HepG2 (cell line): ENCODE measurements around the gene HOXB4. TPM values are rescaled to one million over a fixed set of nuclear protein-coding genes. Genes with fewer than 3 reads are reported as not detected.

Source experiments
- IKZF1 ChIP-seq: fragments of 450-650 bp; IDR thresholded peaks from 2 replicates; pipeline ENCODE4 v1.7.1; 2016
- NFRKB ChIP-seq: fragments of 450-650 bp; IDR thresholded peaks from 2 replicates; pipeline ENCODE4 v1.6.1; 2017
- PTBP1 ChIP-seq: fragments of 200-400 bp; formaldehyde crosslinking; IDR thresholded peaks from 2 replicates; pipeline ENCODE4 v1.6.1; 2018; ENCODE audit warnings: low read length, low read depth; ENCODE audit not compliant: poor library complexity, severe bottlenecking
- REL ChIP-seq: sonication (generic); formaldehyde crosslinking; conservative IDR thresholded peaks from 2 replicates; pipeline ENCODE4 v1.8.0; 2022; ENCODE audit warnings: mild to moderate bottlenecking, missing genetic modification reagents, moderate library complexity
- SMAD3 ChIP-seq: sonication (generic); formaldehyde crosslinking; IDR thresholded peaks from 2 replicates; pipeline ENCODE4 v1.4.0; 2020; ENCODE audit warnings: missing genetic modification reagents
- TP53 ChIP-seq: sonication (generic); formaldehyde crosslinking; conservative IDR thresholded peaks from 2 replicates; pipeline ENCODE4 v1.4.0; 2020; ENCODE audit warnings: missing genetic modification reagents
- ZNF556 ChIP-seq: sonication (generic); formaldehyde crosslinking; IDR thresholded peaks from 2 replicates; pipeline ENCODE4 v1.4.0; 2020; ENCODE audit warnings: mild to moderate bottlenecking, missing genetic modification reagents, borderline replicate concordance
- polyA plus RNA-seq, 8 experiments: library from polyadenylated mRNA; depleted of rRNA in 3 of 8; stranded (reverse) in 7 of 8; unstranded in 1 of 8; fragments of >200 nt; fragmentation: Illumina TruSeq in 4 of 8; extraction: Trizol in 4 of 8; gene quantifications; 2 replicates each; pipeline versions ENCODE4 v1.2.1 to v1.2.3, GENCODE V29; 2011 to 2016; ENCODE audit warnings: low read depth in 4 of 8, missing spikeins in 1 of 8, mixed read lengths in 1 of 8; ENCODE audit not compliant: insufficient read depth in 1 of 8
- total RNA-seq, 5 experiments: library from RNA; depleted of rRNA; stranded (reverse); fragments of >200 nt; fragmentation: Illumina TruSeq; extraction: Trizol; gene quantifications; 2 replicates each; pipeline ENCODE4 v1.2.3, GENCODE V29; 2016; ENCODE audit warnings: low read depth in 1 of 5
- TF ChIP-seq, protein P1 (sequence below): sonication (generic); formaldehyde crosslinking; IDR thresholded peaks from 2 replicates; pipeline ENCODE4 v1.5.1; 2020; ENCODE audit warnings: mild to moderate bottlenecking, moderate library complexity, missing genetic modification reagents
- TF ChIP-seq, protein P2 (sequence below): sonication (generic); formaldehyde crosslinking; IDR thresholded peaks from 2 replicates; pipeline ENCODE4 v1.5.0; 2020; ENCODE audit warnings: missing genetic modification reagents
- TF ChIP-seq, protein P3 (sequence below): sonication (generic); formaldehyde crosslinking; IDR thresholded peaks from 2 replicates; pipeline ENCODE4 v1.4.0; 2020; ENCODE audit warnings: missing genetic modification reagents, mild to moderate bottlenecking, borderline replicate concordance
- TF ChIP-seq, protein P4 (sequence below): sonication (generic); formaldehyde crosslinking; IDR thresholded peaks from 2 replicates; pipeline ENCODE4 v1.5.1; 2020; ENCODE audit warnings: missing genetic modification reagents, mild to moderate bottlenecking, borderline replicate concordance

The HOXB4 gene
- total and polyA plus RNA-seq, 2 of the 13 experiments (the other 11 are each of a cell fraction or from before 2014, with no cell fraction given), result not detected

DNA sequence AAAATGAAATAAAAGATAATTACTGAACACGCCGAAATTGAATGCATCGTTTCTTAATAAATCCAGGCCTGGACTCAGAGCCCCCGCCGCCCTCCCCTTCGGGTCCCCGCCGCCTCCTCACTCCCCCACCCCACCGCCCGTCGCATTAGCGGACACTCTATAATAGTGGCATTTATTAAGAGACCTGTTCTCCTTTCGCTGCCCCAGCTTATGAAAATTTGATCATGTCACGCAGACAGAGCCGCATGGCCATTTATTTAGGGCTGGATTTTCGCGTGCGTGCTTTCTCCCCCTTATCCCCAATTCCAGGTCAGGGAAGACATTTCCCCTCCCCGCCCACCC is 27.0 kb downstream of the HOXB4 start (continued):
- TF ChIP-seq, protein P1, sequence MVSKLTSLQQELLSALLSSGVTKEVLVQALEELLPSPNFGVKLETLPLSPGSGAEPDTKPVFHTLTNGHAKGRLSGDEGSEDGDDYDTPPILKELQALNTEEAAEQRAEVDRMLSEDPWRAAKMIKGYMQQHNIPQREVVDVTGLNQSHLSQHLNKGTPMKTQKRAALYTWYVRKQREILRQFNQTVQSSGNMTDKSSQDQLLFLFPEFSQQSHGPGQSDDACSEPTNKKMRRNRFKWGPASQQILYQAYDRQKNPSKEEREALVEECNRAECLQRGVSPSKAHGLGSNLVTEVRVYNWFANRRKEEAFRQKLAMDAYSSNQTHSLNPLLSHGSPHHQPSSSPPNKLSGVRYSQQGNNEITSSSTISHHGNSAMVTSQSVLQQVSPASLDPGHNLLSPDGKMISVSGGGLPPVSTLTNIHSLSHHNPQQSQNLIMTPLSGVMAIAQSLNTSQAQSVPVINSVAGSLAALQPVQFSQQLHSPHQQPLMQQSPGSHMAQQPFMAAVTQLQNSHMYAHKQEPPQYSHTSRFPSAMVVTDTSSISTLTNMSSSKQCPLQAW, result no peak
- no peak for TF ChIP-seq ZNF556
- TF ChIP-seq NFRKB, result no peak
- no peak for TF ChIP-seq PTBP1
- TF ChIP-seq REL (CRISPR knock-in tag), result no peak
- TF ChIP-seq, protein P2, sequence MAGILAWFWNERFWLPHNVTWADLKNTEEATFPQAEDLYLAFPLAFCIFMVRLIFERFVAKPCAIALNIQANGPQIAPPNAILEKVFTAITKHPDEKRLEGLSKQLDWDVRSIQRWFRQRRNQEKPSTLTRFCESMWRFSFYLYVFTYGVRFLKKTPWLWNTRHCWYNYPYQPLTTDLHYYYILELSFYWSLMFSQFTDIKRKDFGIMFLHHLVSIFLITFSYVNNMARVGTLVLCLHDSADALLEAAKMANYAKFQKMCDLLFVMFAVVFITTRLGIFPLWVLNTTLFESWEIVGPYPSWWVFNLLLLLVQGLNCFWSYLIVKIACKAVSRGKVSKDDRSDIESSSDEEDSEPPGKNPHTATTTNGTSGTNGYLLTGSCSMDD (CRISPR knock-in tag), result no peak
- TF ChIP-seq, protein P3, sequence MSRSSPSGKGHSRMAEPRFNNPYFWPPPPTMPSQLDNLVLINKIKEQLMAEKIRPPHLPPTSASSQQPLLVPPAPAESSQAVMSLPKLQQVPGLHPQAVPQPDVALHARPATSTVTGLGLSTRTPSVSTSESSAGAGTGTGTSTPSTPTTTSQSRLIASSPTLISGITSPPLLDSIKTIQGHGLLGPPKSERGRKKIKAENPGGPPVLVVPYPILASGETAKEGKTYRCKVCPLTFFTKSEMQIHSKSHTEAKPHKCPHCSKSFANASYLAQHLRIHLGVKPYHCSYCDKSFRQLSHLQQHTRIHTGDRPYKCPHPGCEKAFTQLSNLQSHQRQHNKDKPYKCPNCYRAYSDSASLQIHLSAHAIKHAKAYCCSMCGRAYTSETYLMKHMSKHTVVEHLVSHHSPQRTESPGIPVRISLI (CRISPR knock-in tag), result no peak
- no peak for TF ChIP-seq TP53 (CRISPR knock-in tag)
- TF ChIP-seq, protein P4, sequence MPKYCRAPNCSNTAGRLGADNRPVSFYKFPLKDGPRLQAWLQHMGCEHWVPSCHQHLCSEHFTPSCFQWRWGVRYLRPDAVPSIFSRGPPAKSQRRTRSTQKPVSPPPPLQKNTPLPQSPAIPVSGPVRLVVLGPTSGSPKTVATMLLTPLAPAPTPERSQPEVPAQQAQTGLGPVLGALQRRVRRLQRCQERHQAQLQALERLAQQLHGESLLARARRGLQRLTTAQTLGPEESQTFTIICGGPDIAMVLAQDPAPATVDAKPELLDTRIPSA (CRISPR knock-in tag), result no peak
- no peak for TF ChIP-seq IKZF1
- TF ChIP-seq SMAD3, result no peak
